Fibroblast of villous mesenchyme (primary cell): ENCODE results near the gene CARMIL1. TPM values are rescaled to one million over a fixed set of nuclear protein-coding genes. Genes with fewer than 3 reads are reported as not detected.

Experiments used
- DNase-seq: peaks from one replicate; pipeline ENCODE4 v3.0.0-alpha.2; 2010; ENCODE audit warnings: low read depth
- H3K4me3 ChIP-seq: 2 replicates; pipeline ENCODE4 v1.5.1; 2011; ENCODE audit warnings: low read depth, mild to moderate bottlenecking, low read length
- total RNA-seq: library from RNA; depleted of rRNA; stranded (reverse); fragments of >200 nt; gene quantifications from 2 replicates; pipeline ENCODE4 v1.2.3, GENCODE V29; 2012
- TF ChIP-seq, protein P1 (sequence below): IDR thresholded peaks from 2 replicates; pipeline ENCODE4 v1.5.1; 2012; ENCODE audit warnings: low read depth, mild to moderate bottlenecking, low read length; ENCODE audit not compliant: insufficient read depth

Gene CARMIL1
- total RNA-seq, 1 donor: 11.2 TPM

GRCh38 chr6:25492951-25493350, 213.8 kb downstream of the CARMIL1 start:
- TF ChIP-seq, protein P1, sequence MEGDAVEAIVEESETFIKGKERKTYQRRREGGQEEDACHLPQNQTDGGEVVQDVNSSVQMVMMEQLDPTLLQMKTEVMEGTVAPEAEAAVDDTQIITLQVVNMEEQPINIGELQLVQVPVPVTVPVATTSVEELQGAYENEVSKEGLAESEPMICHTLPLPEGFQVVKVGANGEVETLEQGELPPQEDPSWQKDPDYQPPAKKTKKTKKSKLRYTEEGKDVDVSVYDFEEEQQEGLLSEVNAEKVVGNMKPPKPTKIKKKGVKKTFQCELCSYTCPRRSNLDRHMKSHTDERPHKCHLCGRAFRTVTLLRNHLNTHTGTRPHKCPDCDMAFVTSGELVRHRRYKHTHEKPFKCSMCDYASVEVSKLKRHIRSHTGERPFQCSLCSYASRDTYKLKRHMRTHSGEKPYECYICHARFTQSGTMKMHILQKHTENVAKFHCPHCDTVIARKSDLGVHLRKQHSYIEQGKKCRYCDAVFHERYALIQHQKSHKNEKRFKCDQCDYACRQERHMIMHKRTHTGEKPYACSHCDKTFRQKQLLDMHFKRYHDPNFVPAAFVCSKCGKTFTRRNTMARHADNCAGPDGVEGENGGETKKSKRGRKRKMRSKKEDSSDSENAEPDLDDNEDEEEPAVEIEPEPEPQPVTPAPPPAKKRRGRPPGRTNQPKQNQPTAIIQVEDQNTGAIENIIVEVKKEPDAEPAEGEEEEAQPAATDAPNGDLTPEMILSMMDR: no peak
- no peak overlapping the region for H3K4me3 ChIP-seq
- no peak for DNase-seq

- DNase-seq: no peak
- TF ChIP-seq, protein P1: no peak
- H3K4me3 ChIP-seq: no peak overlapping the region
Measured at GRCh38 chr6:25494469-25494868, 215.3 kb downstream of the CARMIL1 start.

GRCh38 chr6:25497383-25498040, 218.3 kb downstream of the CARMIL1 start:
- no peak overlapping the region for H3K4me3 ChIP-seq
- TF ChIP-seq, protein P1: no peak
- DNase-seq: no peak

- DNase-seq: no peak
- TF ChIP-seq, protein P1: no peak
Measured at GRCh38 chr6:25498505-25498904, 219.3 kb downstream of the CARMIL1 start.

DNA sequence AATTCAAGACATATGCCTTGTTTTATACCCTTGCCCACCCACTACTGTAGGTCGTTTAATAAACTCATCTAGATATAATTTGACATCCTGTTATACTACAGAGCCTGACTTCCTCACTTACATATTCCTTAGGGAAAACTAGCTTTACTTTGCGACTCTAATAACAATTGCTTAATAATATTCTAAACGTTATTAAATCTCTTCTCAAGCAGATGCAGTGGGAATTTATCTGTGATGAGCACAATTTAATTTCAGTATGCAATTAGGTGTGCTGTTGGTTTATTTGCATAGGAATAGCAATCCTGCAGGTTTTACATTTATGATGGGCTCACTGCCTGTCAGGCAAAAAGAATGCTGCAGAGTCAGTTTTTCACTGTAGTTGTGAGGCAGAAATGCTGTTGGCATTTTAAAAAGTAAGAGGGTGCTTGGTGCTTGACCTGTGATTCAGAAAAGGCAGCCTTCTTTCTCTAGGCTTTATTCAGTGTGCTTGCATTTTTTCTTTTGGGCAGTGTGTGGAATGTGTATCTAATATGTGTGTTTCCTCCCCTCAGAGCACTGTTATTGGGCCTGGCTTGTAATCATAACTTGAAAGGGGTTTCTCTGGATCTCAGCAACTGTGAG, 220.6 kb downstream of the CARMIL1 start:
- no peak overlapping the region for H3K4me3 ChIP-seq
- no peak for DNase-seq
- TF ChIP-seq, protein P1: no peak

More at GRCh38 chr6:25498505-25498904, 219.3 kb downstream of the CARMIL1 start:
- H3K4me3 ChIP-seq: no peak overlapping the region

- H3K4me3 ChIP-seq: no peak overlapping the region
- no peak for DNase-seq
- TF ChIP-seq, protein P1: no peak
Measured at GRCh38 chr6:25503686-25504085, 224.5 kb downstream of the CARMIL1 start.
